HL-60 (cell line): ENCODE data around the gene RSPO1.

Source experiments
- DNase-seq, 2 experiments: peaks; one replicate each; pipeline ENCODE4 v3.0.0-alpha.2; 2010 to 2020; ENCODE audit warnings: low read depth in 1 of 2, low spot score in 1 of 2
- H3K27ac ChIP-seq: fragments of 250-450 bp; sonication (Bioruptor Pico); replicated peaks from 2 replicates; pipeline ENCODE4 v1.5.1; 2020; ENCODE audit warnings: mild to moderate bottlenecking, moderate library complexity
- H3K27me3 ChIP-seq: fragments of 250-450 bp; sonication (Bioruptor Pico); 2 replicates; pipeline ENCODE4 v1.5.1; 2021; ENCODE audit warnings: mild to moderate bottlenecking, moderate library complexity; ENCODE audit not compliant: insufficient read depth, poor library complexity, severe bottlenecking
- H3K4me3 ChIP-seq: replicated peaks from 2 replicates; pipeline ENCODE4 v1.5.1; 2011; ENCODE audit warnings: mild to moderate bottlenecking, control low read depth, low read length; ENCODE audit not compliant: insufficient read depth
- GABPA ChIP-seq: IDR thresholded peaks from 2 replicates; pipeline ENCODE4 v1.6.1; 2012; ENCODE audit warnings: low read depth
- POLR2AphosphoS5 ChIP-seq: IDR thresholded peaks from 2 replicates; pipeline ENCODE4 v1.6.1; 2012; ENCODE audit warnings: low read depth
- SPI1 ChIP-seq: IDR thresholded peaks from 2 replicates; pipeline ENCODE4 v1.6.1; 2012; ENCODE audit warnings: low read depth, mild to moderate bottlenecking, borderline replicate concordance
- TF ChIP-seq, protein P1 (sequence below): IDR thresholded peaks from one replicate; pipeline ENCODE4 v1.5.1; 2011; ENCODE audit warnings: low read length, control low read depth, inconsistent platforms; ENCODE audit not compliant: insufficient read depth
- TF ChIP-seq, protein P2 (sequence below): IDR thresholded peaks from 2 replicates; pipeline ENCODE4 v1.6.1; 2012; ENCODE audit warnings: low read depth; ENCODE audit not compliant: insufficient replicate concordance

The RSPO1 gene

DNA sequence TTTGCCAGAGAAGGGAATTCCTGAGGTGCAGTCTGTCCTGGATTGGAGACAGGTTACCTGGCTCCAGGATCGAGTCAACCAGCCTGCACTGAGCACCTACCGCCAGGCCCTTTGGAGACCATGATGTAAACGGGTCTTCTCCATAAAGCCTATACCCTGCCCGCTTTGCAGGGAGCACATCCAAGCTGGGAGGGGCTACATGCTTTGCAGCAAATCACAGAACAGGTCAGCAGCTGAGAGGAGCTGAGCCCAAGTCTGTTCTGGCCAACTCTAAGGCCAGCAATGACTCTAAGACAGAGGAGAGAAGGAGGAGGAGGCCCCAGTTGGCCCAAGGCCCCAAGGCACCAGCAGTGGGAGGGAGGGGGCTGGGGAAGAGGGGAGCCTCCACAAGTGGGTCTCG is 15.5 kb upstream of the RSPO1 start:
- no peak for DNase-seq
- TF ChIP-seq, protein P1, sequence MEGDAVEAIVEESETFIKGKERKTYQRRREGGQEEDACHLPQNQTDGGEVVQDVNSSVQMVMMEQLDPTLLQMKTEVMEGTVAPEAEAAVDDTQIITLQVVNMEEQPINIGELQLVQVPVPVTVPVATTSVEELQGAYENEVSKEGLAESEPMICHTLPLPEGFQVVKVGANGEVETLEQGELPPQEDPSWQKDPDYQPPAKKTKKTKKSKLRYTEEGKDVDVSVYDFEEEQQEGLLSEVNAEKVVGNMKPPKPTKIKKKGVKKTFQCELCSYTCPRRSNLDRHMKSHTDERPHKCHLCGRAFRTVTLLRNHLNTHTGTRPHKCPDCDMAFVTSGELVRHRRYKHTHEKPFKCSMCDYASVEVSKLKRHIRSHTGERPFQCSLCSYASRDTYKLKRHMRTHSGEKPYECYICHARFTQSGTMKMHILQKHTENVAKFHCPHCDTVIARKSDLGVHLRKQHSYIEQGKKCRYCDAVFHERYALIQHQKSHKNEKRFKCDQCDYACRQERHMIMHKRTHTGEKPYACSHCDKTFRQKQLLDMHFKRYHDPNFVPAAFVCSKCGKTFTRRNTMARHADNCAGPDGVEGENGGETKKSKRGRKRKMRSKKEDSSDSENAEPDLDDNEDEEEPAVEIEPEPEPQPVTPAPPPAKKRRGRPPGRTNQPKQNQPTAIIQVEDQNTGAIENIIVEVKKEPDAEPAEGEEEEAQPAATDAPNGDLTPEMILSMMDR = no peak
- TF ChIP-seq, protein P2, sequence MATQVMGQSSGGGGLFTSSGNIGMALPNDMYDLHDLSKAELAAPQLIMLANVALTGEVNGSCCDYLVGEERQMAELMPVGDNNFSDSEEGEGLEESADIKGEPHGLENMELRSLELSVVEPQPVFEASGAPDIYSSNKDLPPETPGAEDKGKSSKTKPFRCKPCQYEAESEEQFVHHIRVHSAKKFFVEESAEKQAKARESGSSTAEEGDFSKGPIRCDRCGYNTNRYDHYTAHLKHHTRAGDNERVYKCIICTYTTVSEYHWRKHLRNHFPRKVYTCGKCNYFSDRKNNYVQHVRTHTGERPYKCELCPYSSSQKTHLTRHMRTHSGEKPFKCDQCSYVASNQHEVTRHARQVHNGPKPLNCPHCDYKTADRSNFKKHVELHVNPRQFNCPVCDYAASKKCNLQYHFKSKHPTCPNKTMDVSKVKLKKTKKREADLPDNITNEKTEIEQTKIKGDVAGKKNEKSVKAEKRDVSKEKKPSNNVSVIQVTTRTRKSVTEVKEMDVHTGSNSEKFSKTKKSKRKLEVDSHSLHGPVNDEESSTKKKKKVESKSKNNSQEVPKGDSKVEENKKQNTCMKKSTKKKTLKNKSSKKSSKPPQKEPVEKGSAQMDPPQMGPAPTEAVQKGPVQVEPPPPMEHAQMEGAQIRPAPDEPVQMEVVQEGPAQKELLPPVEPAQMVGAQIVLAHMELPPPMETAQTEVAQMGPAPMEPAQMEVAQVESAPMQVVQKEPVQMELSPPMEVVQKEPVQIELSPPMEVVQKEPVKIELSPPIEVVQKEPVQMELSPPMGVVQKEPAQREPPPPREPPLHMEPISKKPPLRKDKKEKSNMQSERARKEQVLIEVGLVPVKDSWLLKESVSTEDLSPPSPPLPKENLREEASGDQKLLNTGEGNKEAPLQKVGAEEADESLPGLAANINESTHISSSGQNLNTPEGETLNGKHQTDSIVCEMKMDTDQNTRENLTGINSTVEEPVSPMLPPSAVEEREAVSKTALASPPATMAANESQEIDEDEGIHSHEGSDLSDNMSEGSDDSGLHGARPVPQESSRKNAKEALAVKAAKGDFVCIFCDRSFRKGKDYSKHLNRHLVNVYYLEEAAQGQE = no peak
- no peak for TF ChIP-seq POLR2AphosphoS5
- TF ChIP-seq GABPA = no peak
- no peak for TF ChIP-seq SPI1

DNA sequence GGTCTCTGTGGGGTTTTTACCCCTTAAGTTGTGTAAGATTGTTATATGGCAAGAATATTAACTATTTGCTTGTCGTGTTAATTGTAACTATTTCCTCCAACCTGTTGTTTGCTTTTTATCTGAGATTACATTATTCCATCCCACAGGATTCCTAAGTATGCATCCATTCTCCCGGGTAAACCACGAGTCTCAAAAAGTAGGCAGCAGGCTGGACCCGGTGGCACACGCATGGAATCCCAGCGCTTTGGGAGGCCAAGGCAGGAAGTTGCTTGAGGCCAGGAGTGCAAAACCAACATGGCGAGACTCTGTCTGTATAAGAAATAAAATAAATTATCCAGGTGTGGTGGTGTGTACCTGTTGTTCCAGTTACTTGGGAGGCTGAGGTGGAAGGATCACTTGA is 12.6 kb upstream of the RSPO1 start:
- no peak for DNase-seq
- Histone ChIP-seq H3K27me3 (no peaks in the 10 kb centered on the region), H3K27ac (no peak overlapping the region), H3K4me3 (no peak overlapping the region)
- TF ChIP-seq, protein P1 = no peak
- TF ChIP-seq SPI1 (no peak), POLR2AphosphoS5 (no peak), GABPA (no peak)
- TF ChIP-seq, protein P2 = no peak

More for the DNA sequence above, 15.5 kb upstream of the RSPO1 start:
- no peak overlapping the region for H3K4me3 ChIP-seq
- H3K27me3 ChIP-seq = no peaks in the 10 kb centered on the region
- no peak overlapping the region for H3K27ac ChIP-seq

DNA sequence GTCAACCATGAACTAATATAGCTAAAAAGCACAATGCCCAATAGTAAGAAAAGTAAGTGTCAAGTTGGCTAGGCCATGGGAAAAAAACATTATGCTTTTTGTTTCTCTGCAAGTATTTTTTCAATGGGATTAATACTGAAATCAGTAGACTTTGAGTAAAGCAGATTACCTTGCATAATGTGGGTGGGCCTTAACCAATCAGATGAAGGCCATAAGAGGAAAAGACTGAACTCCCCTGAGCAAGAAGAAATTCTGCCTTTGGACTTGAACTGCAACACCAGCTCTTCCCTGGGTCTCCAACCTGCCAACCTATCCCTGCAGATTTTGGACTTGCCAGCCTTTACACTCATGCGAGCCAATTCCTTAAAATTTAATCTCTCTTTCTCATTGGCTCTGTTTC is 6.4 kb upstream of the RSPO1 start:
- H3K4me3 ChIP-seq = no peak overlapping the region
- TF ChIP-seq POLR2AphosphoS5 (no peak), GABPA (no peak), SPI1 (no peak)
- TF ChIP-seq, protein P2 = no peak
- TF ChIP-seq, protein P1 = no peak
- no peak overlapping the region for H3K27ac ChIP-seq
- peaks cover 19% of the 10 kb centered on the region for H3K27me3 ChIP-seq
- DNase-seq = no peak
